ENCODE data around the gene PRDM11. TPM values are rescaled to one million over a fixed set of nuclear protein-coding genes. Genes with fewer than 3 reads are reported as not detected.

PRDM11 gene
- total RNA-seq, 4 donors from 2014 or later: 5.0 to 15.4 (median 9.5) TPM

DNA sequence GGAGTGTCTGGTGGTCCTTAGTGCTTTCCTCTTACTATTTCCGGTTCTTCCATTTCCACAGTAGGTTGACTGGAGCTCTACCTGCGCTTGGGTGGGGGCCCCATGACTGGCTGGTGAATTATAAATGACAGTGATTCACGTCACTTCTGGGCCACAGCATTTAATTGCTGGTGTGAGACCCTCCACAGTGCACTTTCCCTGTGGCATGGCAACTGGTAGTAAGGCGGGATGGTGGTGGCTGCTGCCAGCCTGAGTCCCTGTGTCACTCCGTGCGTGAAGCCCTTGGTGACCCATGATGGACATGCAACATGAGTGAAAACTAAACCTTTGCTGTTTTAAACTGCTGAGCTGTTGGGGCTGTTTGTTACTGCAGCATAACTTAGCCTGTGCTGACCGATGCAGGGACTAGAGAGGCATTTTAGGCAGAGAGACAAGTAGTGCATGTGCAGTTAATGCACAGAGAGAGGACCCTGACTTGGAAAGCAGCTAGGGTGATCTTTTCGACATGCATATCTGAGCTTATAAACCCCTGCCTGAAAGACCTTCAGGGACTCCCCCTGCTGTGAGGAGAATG is 3.1 kb downstream of the PRDM11 start:
- TF ChIP-seq, protein P1, sequence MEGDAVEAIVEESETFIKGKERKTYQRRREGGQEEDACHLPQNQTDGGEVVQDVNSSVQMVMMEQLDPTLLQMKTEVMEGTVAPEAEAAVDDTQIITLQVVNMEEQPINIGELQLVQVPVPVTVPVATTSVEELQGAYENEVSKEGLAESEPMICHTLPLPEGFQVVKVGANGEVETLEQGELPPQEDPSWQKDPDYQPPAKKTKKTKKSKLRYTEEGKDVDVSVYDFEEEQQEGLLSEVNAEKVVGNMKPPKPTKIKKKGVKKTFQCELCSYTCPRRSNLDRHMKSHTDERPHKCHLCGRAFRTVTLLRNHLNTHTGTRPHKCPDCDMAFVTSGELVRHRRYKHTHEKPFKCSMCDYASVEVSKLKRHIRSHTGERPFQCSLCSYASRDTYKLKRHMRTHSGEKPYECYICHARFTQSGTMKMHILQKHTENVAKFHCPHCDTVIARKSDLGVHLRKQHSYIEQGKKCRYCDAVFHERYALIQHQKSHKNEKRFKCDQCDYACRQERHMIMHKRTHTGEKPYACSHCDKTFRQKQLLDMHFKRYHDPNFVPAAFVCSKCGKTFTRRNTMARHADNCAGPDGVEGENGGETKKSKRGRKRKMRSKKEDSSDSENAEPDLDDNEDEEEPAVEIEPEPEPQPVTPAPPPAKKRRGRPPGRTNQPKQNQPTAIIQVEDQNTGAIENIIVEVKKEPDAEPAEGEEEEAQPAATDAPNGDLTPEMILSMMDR (IDR thresholded peaks at IDR 0.05 in 4 of 5, conservative IDR thresholded peaks at IDR 0.05 in 1 of 5): no peak
- TF ChIP-seq POLR2A (IDR thresholded peaks at IDR 0.05): no peak
- in situ Hi-C loops (cut with MboI; ENCODE audit: low sequenced_read_pairs in 4 of 4) (no loop called here), intact Hi-C loops (cut with DNase I; ENCODE audit: low total_unique reads) (loop anchor here (5.0 kb wide), 1 partner anchor 587 kb away; no protein-coding TSS in a partner anchor)
- no peaks in the 10 kb centered on the region for H3K36me3 ChIP-seq
- no peak overlapping the region for H3K27ac ChIP-seq
- no peak for DNase-seq
- no peak for ATAC-seq
- H3K27me3 ChIP-seq: no peaks in the 10 kb centered on the region
- H3K4me1 ChIP-seq: peaks cover 16 to 23% of the 10 kb centered on the region in 2 donors
- H3K9me3 ChIP-seq: no peaks in the 10 kb centered on the region
- H3K4me3 ChIP-seq: no peak overlapping the region

DNA sequence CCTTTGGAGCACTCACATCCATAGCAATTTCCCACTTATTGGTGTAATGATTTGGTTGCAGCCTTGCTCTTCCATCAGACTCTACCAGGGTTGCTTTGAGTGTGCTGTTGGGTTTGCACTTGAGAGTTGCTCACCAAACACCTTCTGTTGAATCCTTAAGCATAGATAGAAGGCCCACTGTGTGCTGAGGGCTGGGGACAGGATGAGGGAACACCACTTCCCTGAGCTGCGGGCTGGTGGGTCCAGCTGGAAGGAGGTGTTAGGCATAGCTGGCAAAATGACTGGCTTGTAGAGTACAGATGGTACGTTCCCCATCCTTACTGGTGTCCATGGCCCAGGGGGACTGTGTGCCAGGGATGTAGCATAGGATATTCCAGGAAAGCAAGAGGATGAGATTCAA is 3.9 kb downstream of the PRDM11 start:
- in situ Hi-C loops (cut with MboI; ENCODE audit: low sequenced_read_pairs in 4 of 4): no loop called here

DNA sequence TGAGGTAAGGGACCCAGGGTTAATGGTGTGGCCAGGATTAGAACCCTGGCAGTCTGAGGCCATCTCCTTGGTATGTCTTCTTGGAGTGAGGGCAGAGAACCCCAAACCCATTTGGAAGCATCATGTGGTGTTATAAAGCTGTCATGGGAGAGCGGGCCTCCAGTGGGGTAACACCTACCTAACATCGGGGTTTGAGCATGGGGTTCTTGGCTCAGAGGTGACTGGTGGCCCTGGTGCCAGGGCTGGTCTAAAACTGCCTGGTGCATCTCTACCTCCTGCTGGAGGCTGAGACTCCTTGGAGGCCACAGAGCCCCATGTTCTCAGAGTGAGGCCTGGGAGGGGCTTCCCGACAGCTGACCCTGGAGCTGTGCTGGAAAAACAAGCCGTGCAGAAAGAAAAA is 4.5 kb downstream of the PRDM11 start:
- in situ Hi-C loops (cut with MboI; ENCODE audit: low sequenced_read_pairs in 4 of 4): no loop called here
- H3K36me3 ChIP-seq: no peaks in the 10 kb centered on the region
- intact Hi-C loops (cut with DNase I; ENCODE audit: low total_unique reads): no loop called here
- TF ChIP-seq, protein P1 (IDR thresholded peaks at IDR 0.05 in 4 of 5, conservative IDR thresholded peaks at IDR 0.05 in 1 of 5): no peak
- no peak for TF ChIP-seq POLR2A (IDR thresholded peaks at IDR 0.05)
- no peaks in the 10 kb centered on the region for H3K27me3 ChIP-seq
- DNase-seq (no peak), ATAC-seq (no peak)
- peaks cover 15 to 20% of the 10 kb centered on the region in 2 donors for H3K4me1 ChIP-seq
- no peak overlapping the region for H3K4me3 ChIP-seq
- no peaks in the 10 kb centered on the region for H3K9me3 ChIP-seq
- no peak overlapping the region for H3K27ac ChIP-seq

More for the DNA sequence above, 3.9 kb downstream of the PRDM11 start:
- ATAC-seq (no peak), DNase-seq (no peak)
- no peak overlapping the region for H3K4me3 ChIP-seq
- no peak overlapping the region for H3K27ac ChIP-seq
- intact Hi-C loops (cut with DNase I; ENCODE audit: low total_unique reads): no loop called here
- H3K9me3 ChIP-seq: no peaks in the 10 kb centered on the region
- H3K27me3 ChIP-seq: no peaks in the 10 kb centered on the region
- H3K36me3 ChIP-seq: no peaks in the 10 kb centered on the region
- H3K4me1 ChIP-seq: peaks cover 16 to 26% of the 10 kb centered on the region in 2 donors
- TF ChIP-seq POLR2A (IDR thresholded peaks at IDR 0.05): no peak
- TF ChIP-seq, protein P1 (IDR thresholded peaks at IDR 0.05 in 4 of 5, conservative IDR thresholded peaks at IDR 0.05 in 1 of 5): no peak

DNA sequence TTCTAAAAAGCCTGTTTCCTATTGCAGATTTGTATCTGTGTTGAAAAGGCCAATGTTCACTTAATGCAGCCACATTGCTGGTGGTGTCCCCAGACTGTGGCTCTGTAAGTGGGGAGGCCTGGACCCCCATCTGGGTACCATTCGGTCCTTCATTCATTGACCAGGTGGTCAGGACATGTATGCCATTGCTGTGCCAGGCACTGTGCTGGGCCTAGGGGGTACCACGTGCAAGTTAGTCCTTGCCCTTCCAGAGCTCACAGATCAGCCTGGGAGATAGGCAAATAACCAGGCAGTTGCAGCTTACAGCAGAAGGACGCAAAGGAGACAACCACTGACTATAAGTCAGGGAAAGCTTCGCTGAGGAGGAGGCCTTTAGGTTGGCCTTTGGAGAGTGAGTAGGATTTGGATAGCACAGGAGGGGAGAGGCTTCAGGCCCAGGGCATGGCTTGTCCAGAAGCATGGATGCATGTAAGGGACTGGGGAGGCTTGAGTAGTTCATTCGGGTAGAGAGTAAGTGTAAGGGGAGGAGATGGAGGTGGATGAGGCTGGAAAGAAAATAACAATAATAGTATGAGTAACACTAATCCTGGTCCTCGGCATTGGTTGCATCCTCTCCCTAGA is 5.0 kb downstream of the PRDM11 start:
- Histone ChIP-seq H3K36me3 (no peaks in the 10 kb centered on the region), H3K27ac (no peak overlapping the region), H3K4me3 (no peak overlapping the region), H3K4me1 (peaks cover 11 to 17% of the 10 kb centered on the region in 2 donors), H3K9me3 (no peaks in the 10 kb centered on the region), H3K27me3 (no peaks in the 10 kb centered on the region)
- in situ Hi-C loops (cut with MboI; ENCODE audit: low sequenced_read_pairs in 4 of 4): no loop called here
- TF ChIP-seq, protein P1 (IDR thresholded peaks at IDR 0.05 in 4 of 5, conservative IDR thresholded peaks at IDR 0.05 in 1 of 5): no peak
- no peak for TF ChIP-seq POLR2A (IDR thresholded peaks at IDR 0.05)
- DNase-seq: no peak
- intact Hi-C loops (cut with DNase I; ENCODE audit: low total_unique reads): no loop called here
- ATAC-seq: no peak

Data from gastrocnemius medialis (tissue), 4 donors.